Breast epithelium (tissue), 4 donors: Measurements from ENCODE around the gene ZNF331. TPM values are rescaled to one million over a fixed set of nuclear protein-coding genes. Genes with fewer than 3 reads are reported as not detected.

Experiments used
- DNase-seq, 2 donors: peaks; one replicate each; pipeline ENCODE4 v3.0.0-alpha.2; 2019; ENCODE audit warnings: low spot score in 2 of 2
- H3K27ac ChIP-seq, 2 donors: fragments of 200-600 bp; sonication (generic) in 1 of 2; one replicate each; pipeline ENCODE4 v1.5.1; 2016 to 2019; ENCODE audit warnings: mild to moderate bottlenecking in 1 of 2
- H3K27me3 ChIP-seq, 2 donors: fragments of 200-600 bp; sonication (generic) in 1 of 2; one replicate each; pipeline versions ENCODE4 v1.5.1 to v1.6.0; 2017 to 2019; ENCODE audit warnings: control low read depth in 1 of 2, mild to moderate bottlenecking in 1 of 2
- H3K36me3 ChIP-seq: fragments of 200-600 bp; one replicate; pipeline ENCODE4 v1.5.1; 2019
- H3K4me1 ChIP-seq, 2 donors: fragments of 200-600 bp; sonication (generic); one replicate each; pipeline ENCODE4 v1.5.1; 2016 to 2019; ENCODE audit warnings: control low read depth in 1 of 2
- H3K4me3 ChIP-seq, 3 donors: fragments of 200-600 bp; sonication (generic); 1 replicate in 2 of 3; 2 replicates in 1 of 3; pipeline ENCODE4 v1.5.1; 2016 to 2019; ENCODE audit warnings: mild to moderate bottlenecking in 3 of 3, moderate library complexity in 2 of 3
- H3K9me3 ChIP-seq, 2 donors: fragments of 200-600 bp; sonication (generic) in 1 of 2; one replicate each; pipeline ENCODE4 v1.5.1; 2016 to 2019; ENCODE audit warnings: control low read depth in 1 of 2
- POLR2A ChIP-seq: fragments of 450-650 bp; IDR thresholded peaks from one replicate; pipeline ENCODE4 v1.6.1; 2016; ENCODE audit warnings: antibody characterized with exemption, mild to moderate bottlenecking, moderate library complexity
- POLR2AphosphoS5 ChIP-seq, 3 donors: sonication (generic); formaldehyde crosslinking; IDR thresholded peaks; one replicate each; pipeline ENCODE4 v1.6.1; 2017; ENCODE audit warnings: antibody characterized with exemption in 3 of 3
- intact Hi-C: fragments of 100-400 bp; cut with DNase I; formaldehyde crosslinking; loops from one replicate; pipeline ENCODE4 v1.15.1; 2023; ENCODE audit warnings: low total_unique reads
- total RNA-seq, 3 donors: library from RNA; depleted of rRNA; stranded (reverse); fragments of >200 nt; gene quantifications; one replicate each; pipeline ENCODE4 v1.1.0, GENCODE V29; 2016
- TF ChIP-seq, protein P1 (sequence below), 3 donors: fragments of 450-650 bp; IDR thresholded peaks; one replicate each; pipeline ENCODE4 v1.5.1; 2016 to 2017; ENCODE audit warnings: antibody characterized with exemption in 3 of 3, mild to moderate bottlenecking in 3 of 3, moderate library complexity in 3 of 3

The ZNF331 gene
- total RNA-seq, 3 donors from 2014 or later: 19.5 to 84.4 (median 46.5) TPM

- no peaks in the 10 kb centered on the region for H3K27me3 ChIP-seq
- H3K4me1 ChIP-seq: no peaks in the 10 kb centered on the region
- H3K4me3 ChIP-seq: no peak overlapping the region
- intact Hi-C loops: no loop called here
- peak in 1 of 2 donors; percentile 31 for DNase-seq
- no peaks in the 10 kb centered on the region for H3K36me3 ChIP-seq
- TF ChIP-seq, protein P1, sequence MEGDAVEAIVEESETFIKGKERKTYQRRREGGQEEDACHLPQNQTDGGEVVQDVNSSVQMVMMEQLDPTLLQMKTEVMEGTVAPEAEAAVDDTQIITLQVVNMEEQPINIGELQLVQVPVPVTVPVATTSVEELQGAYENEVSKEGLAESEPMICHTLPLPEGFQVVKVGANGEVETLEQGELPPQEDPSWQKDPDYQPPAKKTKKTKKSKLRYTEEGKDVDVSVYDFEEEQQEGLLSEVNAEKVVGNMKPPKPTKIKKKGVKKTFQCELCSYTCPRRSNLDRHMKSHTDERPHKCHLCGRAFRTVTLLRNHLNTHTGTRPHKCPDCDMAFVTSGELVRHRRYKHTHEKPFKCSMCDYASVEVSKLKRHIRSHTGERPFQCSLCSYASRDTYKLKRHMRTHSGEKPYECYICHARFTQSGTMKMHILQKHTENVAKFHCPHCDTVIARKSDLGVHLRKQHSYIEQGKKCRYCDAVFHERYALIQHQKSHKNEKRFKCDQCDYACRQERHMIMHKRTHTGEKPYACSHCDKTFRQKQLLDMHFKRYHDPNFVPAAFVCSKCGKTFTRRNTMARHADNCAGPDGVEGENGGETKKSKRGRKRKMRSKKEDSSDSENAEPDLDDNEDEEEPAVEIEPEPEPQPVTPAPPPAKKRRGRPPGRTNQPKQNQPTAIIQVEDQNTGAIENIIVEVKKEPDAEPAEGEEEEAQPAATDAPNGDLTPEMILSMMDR (IDR thresholded peaks at IDR 0.05): no peak
- TF ChIP-seq POLR2AphosphoS5 (IDR thresholded peaks at IDR 0.05): no peak
- no peak for TF ChIP-seq POLR2A
- no peaks in the 10 kb centered on the region for H3K9me3 ChIP-seq
- H3K27ac ChIP-seq: peak overlapping the region in 1 of 2 donors; percentile 67
Measured at GRCh38 chr19:53621885-53622740, 84.2 kb downstream of the ZNF331 start.

- TF ChIP-seq POLR2AphosphoS5 (IDR thresholded peaks at IDR 0.05) (no peak), POLR2A (no peak)
- TF ChIP-seq, protein P1 (IDR thresholded peaks at IDR 0.05): no peak
- Histone ChIP-seq H3K27ac (no peak overlapping the region), H3K36me3 (no peaks in the 10 kb centered on the region), H3K4me3 (no peak overlapping the region), H3K9me3 (no peaks in the 10 kb centered on the region), H3K4me1 (no peaks in the 10 kb centered on the region), H3K27me3 (no peaks in the 10 kb centered on the region)
- intact Hi-C loops: no loop called here
- no peak for DNase-seq
Measured at GRCh38 chr19:53624771-53625545, 87.0 kb downstream of the ZNF331 start.

GRCh38 chr19:53626486-53626885 is 88.5 kb downstream of the ZNF331 start:
- Histone ChIP-seq H3K27ac (no peak overlapping the region), H3K9me3 (no peaks in the 10 kb centered on the region), H3K4me1 (no peaks in the 10 kb centered on the region), H3K27me3 (no peaks in the 10 kb centered on the region), H3K4me3 (no peak overlapping the region), H3K36me3 (no peaks in the 10 kb centered on the region)
- TF ChIP-seq, protein P1 (IDR thresholded peaks at IDR 0.05): no peak
- TF ChIP-seq POLR2A: no peak
- TF ChIP-seq POLR2AphosphoS5 (IDR thresholded peaks at IDR 0.05): no peak
- DNase-seq: no peak
- intact Hi-C loops: no loop called here

GRCh38 chr19:53626976-53627375 is 89.0 kb downstream of the ZNF331 start:
- Histone ChIP-seq H3K9me3 (no peaks in the 10 kb centered on the region), H3K27ac (no peak overlapping the region), H3K4me3 (no peak overlapping the region), H3K27me3 (no peaks in the 10 kb centered on the region), H3K4me1 (no peaks in the 10 kb centered on the region), H3K36me3 (no peaks in the 10 kb centered on the region)
- intact Hi-C loops: no loop called here
- DNase-seq: no peak
- TF ChIP-seq, protein P1 (IDR thresholded peaks at IDR 0.05): no peak
- TF ChIP-seq POLR2AphosphoS5 (IDR thresholded peaks at IDR 0.05): no peak
- no peak for TF ChIP-seq POLR2A

Other genes with a start within 250 kb of the ZNF331 start
- gene ZNF845, start 204.4 kb upstream of the ZNF331 start, total RNA-seq: 10 to 100 TPM in 1 of 3 donors, 1 to 10 TPM in 2; 6.6 to 12.4 (median 7.9) TPM
- 10 to 100 TPM in 2 of 3 donors, 1 to 10 TPM in 1; 7.0 to 34.4 (median 13.8) TPM for gene ZNF525, start 172.4 kb upstream of the ZNF331 start, total RNA-seq
- gene ZNF765, start 143.0 kb upstream of the ZNF331 start, total RNA-seq: 10 to 100 TPM in 2 of 3 donors, 1 to 10 TPM in 1; 9.3 to 18.4 (median 12.1) TPM
- gene ZNF761, start 106.2 kb upstream of the ZNF331 start, total RNA-seq: 10 to 100 TPM; 14.1 to 20.9 (median 17.0) TPM
- gene ZNF813, start 70.4 kb upstream of the ZNF331 start, total RNA-seq: 1 to 10 TPM; 3.3 to 7.0 (median 3.4) TPM
- not detected for gene DPRX, start 93.9 kb downstream of the ZNF331 start, total RNA-seq